Measurements from ENCODE around the gene XNDC1N. TPM values are rescaled to one million over a fixed set of nuclear protein-coding genes. Genes with fewer than 3 reads are reported as not detected.

Gene XNDC1N
- total and polyA plus RNA-seq, 9 of the 15 experiments (the other 6 are each of a cell fraction or from before 2014, with no cell fraction given), result 6.8 to 11.4 (median 9.7) TPM

DNA sequence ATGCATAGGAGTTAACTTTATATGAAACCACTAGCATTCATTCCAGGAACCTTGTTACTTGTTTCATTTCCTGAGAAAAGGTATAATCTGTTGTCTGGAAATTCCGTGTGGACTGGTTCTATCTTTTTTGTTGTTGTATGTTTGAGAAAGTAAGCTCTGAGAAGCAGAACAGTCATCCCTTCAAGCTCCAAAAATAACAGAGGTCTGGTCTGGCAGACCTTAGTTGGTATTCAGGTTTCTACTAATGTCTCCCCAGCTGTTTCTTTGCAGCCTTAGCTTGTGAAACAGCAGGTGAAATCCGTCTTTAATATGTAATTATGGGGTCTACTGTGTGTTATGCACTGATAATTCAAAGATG is 2.8 kb upstream of the XNDC1N start:
- no peaks in the 10 kb centered on the region for H3K9me1 ChIP-seq (ENCODE audit: control insufficient read depth, insufficient read depth, low read length)
- no peak overlapping the region; the same call in 1 of the 2 replicates for H3K4me2 ChIP-seq (ENCODE audit: insufficient read depth, low read length)
- in situ Hi-C loops (cut with MboI) (no loop called here), intact Hi-C loops (cut with micrococcal nuclease) (no loop called here)
- peaks cover 16% of the 10 kb centered on the region; the same call in 1 of the 2 replicates for H4K20me1 ChIP-seq (replicated peaks; ENCODE audit: control insufficient read depth, insufficient read depth, low read length)
- DNase-seq (ENCODE audit: extremely low read depth in 1 of 4, low spot score in 3 of 4) (no peak), ATAC-seq (no peak), FAIRE-seq (no peak)
- H3K36me3 ChIP-seq (ENCODE audit: control insufficient read depth, insufficient read depth, low read length), result peaks cover 17% of the 10 kb centered on the region
- H3K27ac ChIP-seq (ENCODE audit: extremely low read depth, low read depth, low read length), result no peak overlapping the region
- H3K4me1 ChIP-seq (replicated peaks in 1 of 2; ENCODE audit: control insufficient read depth in 2 of 2, insufficient read depth in 2 of 2, low read length in 2 of 2), result peaks cover 6 to 8% of the 10 kb centered on the region in 2 experiments; a peak in 2 of 5 replicates
- no peak overlapping the region for H3K9ac ChIP-seq (ENCODE audit: insufficient read depth in 1 of 2, low read depth in 2 of 2, low read length in 2 of 2)
- H3K79me2 ChIP-seq (ENCODE audit: control insufficient read depth, insufficient read depth, low read length), result peaks cover 90% of the 10 kb centered on the region
- CTCF ChIA-PET (ENCODE audit: low intra/inter-chr PET ratio), result no interaction called here
- 21% methylated on average over 2 of the region's 2 CpGs for WGBS (ENCODE audit: insufficient coverage, low coverage, missing lambda C conversion rate)
- no peaks in the 10 kb centered on the region for H3K9me3 ChIP-seq (replicated peaks; ENCODE audit: control insufficient read depth, insufficient read depth, low read depth, low read length)
- H3K27me3 ChIP-seq (ENCODE audit: control insufficient read depth in 2 of 2, insufficient read depth in 2 of 2, low read length in 2 of 2), result no peaks in the 10 kb centered on the region
- POLR2A ChIA-PET, result interaction anchor here (0.7 to 6.9 kb wide), 2 partner anchors 13 to 189 kb away, joined by 3 to 55 read pairs; no protein-coding TSS in a partner anchor
- H2AFZ ChIP-seq (ENCODE audit: low read depth, low read length), result no peak overlapping the region
- H3K4me3 ChIP-seq, result no peak overlapping the region
- BruUV-seq (replicated peaks), result no TSS peak
- TF ChIP-seq, protein P1, sequence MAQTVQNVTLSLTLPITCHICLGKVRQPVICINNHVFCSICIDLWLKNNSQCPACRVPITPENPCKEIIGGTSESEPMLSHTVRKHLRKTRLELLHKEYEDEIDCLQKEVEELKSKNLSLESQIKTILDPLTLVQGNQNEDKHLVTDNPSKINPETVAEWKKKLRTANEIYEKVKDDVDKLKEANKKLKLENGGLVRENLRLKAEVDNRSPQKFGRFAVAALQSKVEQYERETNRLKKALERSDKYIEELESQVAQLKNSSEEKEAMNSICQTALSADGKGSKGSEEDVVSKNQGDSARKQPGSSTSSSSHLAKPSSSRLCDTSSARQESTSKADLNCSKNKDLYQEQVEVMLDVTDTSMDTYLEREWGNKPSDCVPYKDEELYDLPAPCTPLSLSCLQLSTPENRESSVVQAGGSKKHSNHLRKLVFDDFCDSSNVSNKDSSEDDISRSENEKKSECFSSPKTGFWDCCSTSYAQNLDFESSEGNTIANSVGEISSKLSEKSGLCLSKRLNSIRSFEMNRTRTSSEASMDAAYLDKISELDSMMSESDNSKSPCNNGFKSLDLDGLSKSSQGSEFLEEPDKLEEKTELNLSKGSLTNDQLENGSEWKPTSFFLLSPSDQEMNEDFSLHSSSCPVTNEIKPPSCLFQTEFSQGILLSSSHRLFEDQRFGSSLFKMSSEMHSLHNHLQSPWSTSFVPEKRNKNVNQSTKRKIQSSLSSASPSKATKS (CRISPR knock-in tag; IDR thresholded peaks at IDR 0.05), result no peak
- TF ChIP-seq HNRNPH1 (optimal IDR thresholded peaks at IDR 0.05; ENCODE audit: low read depth, low read length), result no peak
- TF ChIP-seq, protein P2, sequence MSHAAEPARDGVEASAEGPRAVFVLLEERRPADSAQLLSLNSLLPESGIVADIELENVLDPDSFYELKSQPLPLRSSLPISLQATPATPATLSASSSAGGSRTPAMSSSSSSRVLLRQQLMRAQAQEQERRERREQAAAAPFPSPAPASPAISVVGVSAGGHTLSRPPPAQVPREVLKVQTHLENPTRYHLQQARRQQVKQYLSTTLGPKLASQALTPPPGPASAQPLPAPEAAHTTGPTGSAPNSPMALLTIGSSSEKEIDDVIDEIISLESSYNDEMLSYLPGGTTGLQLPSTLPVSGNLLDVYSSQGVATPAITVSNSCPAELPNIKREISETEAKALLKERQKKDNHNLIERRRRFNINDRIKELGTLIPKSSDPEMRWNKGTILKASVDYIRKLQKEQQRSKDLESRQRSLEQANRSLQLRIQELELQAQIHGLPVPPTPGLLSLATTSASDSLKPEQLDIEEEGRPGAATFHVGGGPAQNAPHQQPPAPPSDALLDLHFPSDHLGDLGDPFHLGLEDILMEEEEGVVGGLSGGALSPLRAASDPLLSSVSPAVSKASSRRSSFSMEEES (CRISPR knock-in tag; IDR thresholded peaks at IDR 0.05), result no peak
- TF ChIP-seq, protein P3, sequence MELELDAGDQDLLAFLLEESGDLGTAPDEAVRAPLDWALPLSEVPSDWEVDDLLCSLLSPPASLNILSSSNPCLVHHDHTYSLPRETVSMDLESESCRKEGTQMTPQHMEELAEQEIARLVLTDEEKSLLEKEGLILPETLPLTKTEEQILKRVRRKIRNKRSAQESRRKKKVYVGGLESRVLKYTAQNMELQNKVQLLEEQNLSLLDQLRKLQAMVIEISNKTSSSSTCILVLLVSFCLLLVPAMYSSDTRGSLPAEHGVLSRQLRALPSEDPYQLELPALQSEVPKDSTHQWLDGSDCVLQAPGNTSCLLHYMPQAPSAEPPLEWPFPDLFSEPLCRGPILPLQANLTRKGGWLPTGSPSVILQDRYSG (tag; conservative IDR thresholded peaks at IDR 0.05; ENCODE audit: low read depth), result no peak
- TF ChIP-seq, protein P4, sequence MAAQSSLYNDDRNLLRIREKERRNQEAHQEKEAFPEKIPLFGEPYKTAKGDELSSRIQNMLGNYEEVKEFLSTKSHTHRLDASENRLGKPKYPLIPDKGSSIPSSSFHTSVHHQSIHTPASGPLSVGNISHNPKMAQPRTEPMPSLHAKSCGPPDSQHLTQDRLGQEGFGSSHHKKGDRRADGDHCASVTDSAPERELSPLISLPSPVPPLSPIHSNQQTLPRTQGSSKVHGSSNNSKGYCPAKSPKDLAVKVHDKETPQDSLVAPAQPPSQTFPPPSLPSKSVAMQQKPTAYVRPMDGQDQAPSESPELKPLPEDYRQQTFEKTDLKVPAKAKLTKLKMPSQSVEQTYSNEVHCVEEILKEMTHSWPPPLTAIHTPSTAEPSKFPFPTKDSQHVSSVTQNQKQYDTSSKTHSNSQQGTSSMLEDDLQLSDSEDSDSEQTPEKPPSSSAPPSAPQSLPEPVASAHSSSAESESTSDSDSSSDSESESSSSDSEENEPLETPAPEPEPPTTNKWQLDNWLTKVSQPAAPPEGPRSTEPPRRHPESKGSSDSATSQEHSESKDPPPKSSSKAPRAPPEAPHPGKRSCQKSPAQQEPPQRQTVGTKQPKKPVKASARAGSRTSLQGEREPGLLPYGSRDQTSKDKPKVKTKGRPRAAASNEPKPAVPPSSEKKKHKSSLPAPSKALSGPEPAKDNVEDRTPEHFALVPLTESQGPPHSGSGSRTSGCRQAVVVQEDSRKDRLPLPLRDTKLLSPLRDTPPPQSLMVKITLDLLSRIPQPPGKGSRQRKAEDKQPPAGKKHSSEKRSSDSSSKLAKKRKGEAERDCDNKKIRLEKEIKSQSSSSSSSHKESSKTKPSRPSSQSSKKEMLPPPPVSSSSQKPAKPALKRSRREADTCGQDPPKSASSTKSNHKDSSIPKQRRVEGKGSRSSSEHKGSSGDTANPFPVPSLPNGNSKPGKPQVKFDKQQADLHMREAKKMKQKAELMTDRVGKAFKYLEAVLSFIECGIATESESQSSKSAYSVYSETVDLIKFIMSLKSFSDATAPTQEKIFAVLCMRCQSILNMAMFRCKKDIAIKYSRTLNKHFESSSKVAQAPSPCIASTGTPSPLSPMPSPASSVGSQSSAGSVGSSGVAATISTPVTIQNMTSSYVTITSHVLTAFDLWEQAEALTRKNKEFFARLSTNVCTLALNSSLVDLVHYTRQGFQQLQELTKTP (IDR thresholded peaks at IDR 0.05; ENCODE audit: low read depth in 1 of 2, partially characterized antibody in 2 of 2), result no peak
- no peak for TF ChIP-seq SMARCE1 (IDR thresholded peaks at IDR 0.05)
- no peak for TF ChIP-seq NFIX (CRISPR knock-in tag; IDR thresholded peaks at IDR 0.05; ENCODE audit: low read depth)
- TF ChIP-seq ZNF586 (CRISPR knock-in tag; conservative IDR thresholded peaks at IDR 0.05), result no peak
- TF ChIP-seq ZNF197 (CRISPR knock-in tag; IDR thresholded peaks at IDR 0.05; ENCODE audit: low read depth), result no peak
- no peak for TF ChIP-seq SLC30A9 (CRISPR knock-in tag; IDR thresholded peaks at IDR 0.05)
- TF ChIP-seq XRCC3 (IDR thresholded peaks at IDR 0.05), result no peak
- TF ChIP-seq, protein P5, sequence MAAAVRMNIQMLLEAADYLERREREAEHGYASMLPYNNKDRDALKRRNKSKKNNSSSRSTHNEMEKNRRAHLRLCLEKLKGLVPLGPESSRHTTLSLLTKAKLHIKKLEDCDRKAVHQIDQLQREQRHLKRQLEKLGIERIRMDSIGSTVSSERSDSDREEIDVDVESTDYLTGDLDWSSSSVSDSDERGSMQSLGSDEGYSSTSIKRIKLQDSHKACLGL (CRISPR knock-in tag; IDR thresholded peaks at IDR 0.05; ENCODE audit: borderline replicate concordance, poor library complexity, severe bottlenecking), result no peak
- no peak for TF ChIP-seq PYGO2 (tag; IDR thresholded peaks at IDR 0.05)
